H9 (cell line): ENCODE results near the gene SH2D2A. TPM values are rescaled to one million over a fixed set of nuclear protein-coding genes. Genes with fewer than 3 reads are reported as not detected.

Experiments
- DNase-seq: peaks from one replicate; pipeline ENCODE4 v3.0.0-alpha.2; 2017
- H2AFZ ChIP-seq: one replicate; pipeline ENCODE4 v1.6.1; 2013; ENCODE audit warnings: mild to moderate bottlenecking, low read length, control low read depth, moderate library complexity
- H2AK5ac ChIP-seq: 2 replicates; pipeline ENCODE4 v1.6.1; 2013; ENCODE audit warnings: low read length, control low read depth, mixed read lengths; ENCODE audit not compliant: insufficient read length
- H2BK120ac ChIP-seq: one replicate; pipeline ENCODE4 v1.6.1; 2013; ENCODE audit warnings: low read depth, mild to moderate bottlenecking, low read length, control low read depth, inconsistent platforms; ENCODE audit not compliant: poor library complexity, severe bottlenecking
- H2BK12ac ChIP-seq: 2 replicates; pipeline ENCODE4 v1.6.1; 2013; ENCODE audit warnings: low read length, control low read depth, mixed read lengths, low read depth; ENCODE audit not compliant: insufficient read length
- H2BK15ac ChIP-seq: 2 replicates; pipeline ENCODE4 v1.6.1; 2013; ENCODE audit warnings: low read depth, low read length, control low read depth
- H2BK20ac ChIP-seq: one replicate; pipeline ENCODE4 v1.6.1; 2013; ENCODE audit warnings: low read depth, mild to moderate bottlenecking, low read length, control low read depth, inconsistent platforms; ENCODE audit not compliant: poor library complexity, severe bottlenecking
- H2BK5ac ChIP-seq: 2 replicates; pipeline ENCODE4 v1.6.1; 2013; ENCODE audit warnings: low read length, control low read depth, mixed read lengths; ENCODE audit not compliant: insufficient read length
- H3K14ac ChIP-seq: 2 replicates; pipeline ENCODE4 v1.6.1; 2013; ENCODE audit warnings: low read length, control low read depth; ENCODE audit not compliant: insufficient read depth
- H3K18ac ChIP-seq: 2 replicates; pipeline ENCODE4 v1.6.1; 2013; ENCODE audit warnings: low read depth, mild to moderate bottlenecking, mixed read lengths, low read length, control low read depth; ENCODE audit not compliant: insufficient read length
- H3K23ac ChIP-seq: 2 replicates; pipeline ENCODE4 v1.6.1; 2013; ENCODE audit warnings: low read length, control low read depth, mixed read lengths, low read depth; ENCODE audit not compliant: insufficient read length
- H3K23me2 ChIP-seq: 2 replicates; pipeline ENCODE4 v1.6.1; 2013; ENCODE audit warnings: low read depth, mild to moderate bottlenecking, mixed read lengths, low read length, control low read depth; ENCODE audit not compliant: insufficient read length, poor library complexity, severe bottlenecking
- H3K27ac ChIP-seq: 2 replicates; pipeline ENCODE4 v1.5.1; 2013; ENCODE audit warnings: low read length, control low read depth, mixed read lengths, low read depth; ENCODE audit not compliant: insufficient read length
- H3K27me3 ChIP-seq: 2 replicates; pipeline ENCODE4 v1.6.1; 2013; ENCODE audit warnings: low read length, control low read depth, inconsistent platforms; ENCODE audit not compliant: insufficient read depth
- H3K4ac ChIP-seq: 2 replicates; pipeline ENCODE4 v1.6.1; 2013; ENCODE audit warnings: low read depth, mild to moderate bottlenecking, control low read depth, inconsistent platforms, low read length, moderate library complexity
- H3K4me1 ChIP-seq: 2 replicates; pipeline ENCODE4 v1.6.1; 2013; ENCODE audit warnings: low read length, control low read depth, inconsistent platforms; ENCODE audit not compliant: insufficient read depth
- H3K4me2 ChIP-seq: 2 replicates; pipeline ENCODE4 v1.6.1; 2013; ENCODE audit warnings: low read length, control low read depth, mixed read lengths; ENCODE audit not compliant: insufficient read length, insufficient read depth
- H3K56ac ChIP-seq: 2 replicates; pipeline ENCODE4 v1.6.1; 2013; ENCODE audit warnings: low read depth, mild to moderate bottlenecking, mixed read lengths, low read length, control low read depth; ENCODE audit not compliant: insufficient read length
- H3K79me1 ChIP-seq: 2 replicates; pipeline ENCODE4 v1.6.1; 2013; ENCODE audit warnings: low read depth, mild to moderate bottlenecking, moderate library complexity, low read length, control low read depth, inconsistent platforms; ENCODE audit not compliant: insufficient read depth, poor library complexity, severe bottlenecking
- H3K79me2 ChIP-seq: 2 replicates; pipeline ENCODE4 v1.6.1; 2013; ENCODE audit warnings: low read length, control low read depth, inconsistent platforms; ENCODE audit not compliant: insufficient read depth
- H3K9ac ChIP-seq: 2 replicates; pipeline ENCODE4 v1.6.1; 2013; ENCODE audit warnings: low read length, control low read depth, mixed read lengths; ENCODE audit not compliant: insufficient read length; ENCODE audit errors: extremely low read depth
- H3K9me3 ChIP-seq: one replicate; pipeline ENCODE4 v1.6.1; 2013; ENCODE audit warnings: low read depth, low read length, inconsistent platforms; ENCODE audit not compliant: control insufficient read depth
- H3T11ph ChIP-seq: one replicate; pipeline ENCODE4 v1.6.1; 2013; ENCODE audit warnings: mild to moderate bottlenecking, low read length, control low read depth, inconsistent platforms
- H4K20me1 ChIP-seq: one replicate; pipeline ENCODE4 v1.6.1; 2013; ENCODE audit not compliant: control insufficient read depth, insufficient read length, insufficient read depth
- H4K5ac ChIP-seq: 2 replicates; pipeline ENCODE4 v1.6.1; 2013; ENCODE audit warnings: low read depth, mild to moderate bottlenecking, mixed read lengths, low read length, control low read depth; ENCODE audit not compliant: insufficient read length
- H4K8ac ChIP-seq: replicated peaks from 2 replicates; pipeline ENCODE4 v1.6.1; 2013; ENCODE audit warnings: low read length, control low read depth, mixed read lengths, low read depth; ENCODE audit not compliant: insufficient read length
- H4K91ac ChIP-seq: 2 replicates; pipeline ENCODE4 v1.6.1; 2013; ENCODE audit warnings: low read depth, mild to moderate bottlenecking, moderate library complexity, mixed read lengths, low read length, control low read depth; ENCODE audit not compliant: insufficient read length
- H3K27ac Mint-ChIP-seq, 3 experiments: 2 replicates in 2 of 3; 3 replicates in 1 of 3; pipeline ENCODE4 v1.8.0; 2020 to 2021; ENCODE audit warnings: mixed read lengths in 3 of 3, mild to moderate bottlenecking in 1 of 3, moderate library complexity in 1 of 3
- H3K27me3 Mint-ChIP-seq: 2 replicates; pipeline ENCODE4 v1.8.0; 2021; ENCODE audit warnings: low read depth, mild to moderate bottlenecking, moderate library complexity, mixed read lengths
- H3K36me3 Mint-ChIP-seq, 3 experiments: 2 replicates in 2 of 3; 3 replicates in 1 of 3; pipeline ENCODE4 v1.8.0; 2020 to 2021; ENCODE audit warnings: low read depth in 3 of 3, mixed read lengths in 3 of 3; ENCODE audit not compliant: insufficient read depth in 1 of 3
- H3K4me1 Mint-ChIP-seq, 2 experiments: 2 replicates each; pipeline ENCODE4 v1.8.0; 2020; ENCODE audit warnings: mixed read lengths in 2 of 2
- H3K4me3 Mint-ChIP-seq, 2 experiments: 2 replicates in 1 of 2; 3 replicates in 1 of 2; pipeline ENCODE4 v1.8.0; 2020 to 2021; ENCODE audit warnings: mild to moderate bottlenecking in 2 of 2, mixed read lengths in 2 of 2, moderate library complexity in 1 of 2
- H3K9me3 Mint-ChIP-seq, 2 experiments: 2 replicates in 1 of 2; 3 replicates in 1 of 2; pipeline ENCODE4 v1.8.0; 2020; ENCODE audit warnings: mild to moderate bottlenecking in 2 of 2, mixed read lengths in 2 of 2, moderate library complexity in 1 of 2
- CTCF ChIP-seq: fragments of 200-600 bp; sonication (generic); conservative IDR thresholded peaks from 3 replicates; pipeline ENCODE4 v1.8.0; 2021; ENCODE audit warnings: antibody characterized with exemption, mild to moderate bottlenecking
- WGBS: extraction: QIAGEN DNeasy Blood & Tissue Kit; methylation state at CpG from one replicate; pipeline ENCODE4 v1.1.7; 2013; ENCODE audit warnings: missing lambda C conversion rate, low lambda C conversion rate, mixed read lengths; ENCODE audit not compliant: insufficient read length; ENCODE audit errors: extremely low coverage; 5-methylcytosine and 5-hydroxymethylcytosine counted together
- total RNA-seq: library from RNA; stranded (reverse); gene quantifications from 2 replicates; pipeline ENCODE4 v1.2.1, GENCODE V29; 2021

Gene SH2D2A
- total RNA-seq, 1 experiment from 2014 or later, result 2.0 TPM

- Histone ChIP-seq H3K18ac (no peak within 1 kb of the TSS), H3K79me1 (no peaks in the 10 kb centered on the region), H4K8ac (no peak within 1 kb of the TSS), H4K20me1 (no peaks in the 10 kb centered on the region), H3K4ac (no peak within 1 kb of the TSS), H3K56ac (no peak within 1 kb of the TSS), H3K14ac (no peak within 1 kb of the TSS; the same call in 1 of the 2 replicates), H2BK15ac (no peak within 1 kb of the TSS), H2BK120ac (no peak within 1 kb of the TSS), H3K9me3 (no peaks in the 10 kb centered on the region), H4K5ac (no peak within 1 kb of the TSS), H3T11ph (no peak within 1 kb of the TSS), H3K4me2 (peak within 1 kb of the TSS; percentile 94), H3K27me3 (peaks cover 77% of the 10 kb centered on the region), H3K4me1 (no peaks in the 10 kb centered on the region), H3K23ac (no peak within 1 kb of the TSS), H3K9ac (no peak within 1 kb of the TSS), H3K27ac (no peak within 1 kb of the TSS), H3K23me2 (peaks cover 13% of the 10 kb centered on the region), H4K91ac (no peak within 1 kb of the TSS), H2AK5ac (no peak within 1 kb of the TSS), H2BK5ac (no peak within 1 kb of the TSS), H2BK12ac (no peak within 1 kb of the TSS), H3K79me2 (no peaks in the 10 kb centered on the region), H2AFZ (no peak within 1 kb of the TSS), H2BK20ac (no peak within 1 kb of the TSS)
- Mint-ChIP-seq H3K27ac (peak within 1 kb of the TSS in 1 of 3 experiments; percentile 21; a peak in 1 of 7 replicates), H3K36me3 (no peaks in the 10 kb centered on the region), H3K4me1 (peaks cover 6 to 40% of the 10 kb centered on the region in 2 experiments), H3K9me3 (no peaks in the 10 kb centered on the region; a peak in 1 of 5 replicates), H3K4me3 (peak within 1 kb of the TSS; percentile 64 to 90), H3K27me3 (peaks cover 98% of the 10 kb centered on the region)
- TF ChIP-seq CTCF, result no peak
- DNase-seq, result peak; percentile 77
- no CpG with 5 or more reads among the region's 69 CpGs for WGBS
These were observed 44.2 kb upstream of the SH2D2A start, which contains the start of gene NTRK1 for GRCh38 chr1:156860628-156861423. Gene NTRK1 (plus strand): TSS chr1:156860865. CDS start chr1:156860935, 70 bp downstream.
